SK-N-MC (cell line): ENCODE results near the gene GPR176.

Experiments used
- DNase-seq: peaks from one replicate; pipeline ENCODE4 v3.0.0-alpha.2; 2011; ENCODE audit warnings: low read depth, low spot score
- H3K27ac ChIP-seq: fragments of 200-600 bp; sonication (generic); 2 replicates; pipeline ENCODE4 v1.5.1; 2016; ENCODE audit warnings: mixed run types
- H3K36me3 ChIP-seq: fragments of 200-600 bp; sonication (generic); 2 replicates; pipeline ENCODE4 v1.6.1; 2017; ENCODE audit warnings: antibody characterized with exemption, low read length, mixed read lengths; ENCODE audit not compliant: insufficient read depth
- H3K4me3 ChIP-seq: fragments of 200-600 bp; sonication (generic); 2 replicates; pipeline ENCODE4 v1.5.1; 2016
- H3K9ac ChIP-seq: fragments of 200-600 bp; sonication (generic); 2 replicates; pipeline ENCODE4 v1.8.0; 2017; ENCODE audit warnings: mixed run types, mixed read lengths; ENCODE audit not compliant: insufficient read length
- H3K9me3 ChIP-seq: fragments of 200-600 bp; sonication (generic); 2 replicates; pipeline ENCODE4 v1.6.1; 2017; ENCODE audit warnings: low read depth, mild to moderate bottlenecking, antibody characterized with exemption, low read length, moderate library complexity, mixed read lengths
- EZH2 ChIP-seq: fragments of 200-600 bp; sonication (generic); IDR thresholded peaks from one replicate; pipeline ENCODE4 v1.6.1; 2017; ENCODE audit warnings: antibody characterized with exemption
- FOXP2 ChIP-seq: optimal IDR thresholded peaks from 2 replicates; pipeline ENCODE3; 2011; ENCODE audit warnings: mild to moderate bottlenecking, moderate library complexity; ENCODE audit not compliant: insufficient read depth; ENCODE audit errors: extremely low read length, control extremely low read depth
- POLR2AphosphoS5 ChIP-seq: IDR thresholded peaks from 2 replicates; pipeline ENCODE4 v1.6.1; 2012; ENCODE audit warnings: mild to moderate bottlenecking, low read depth, low read length, borderline replicate concordance

Gene GPR176

DNA sequence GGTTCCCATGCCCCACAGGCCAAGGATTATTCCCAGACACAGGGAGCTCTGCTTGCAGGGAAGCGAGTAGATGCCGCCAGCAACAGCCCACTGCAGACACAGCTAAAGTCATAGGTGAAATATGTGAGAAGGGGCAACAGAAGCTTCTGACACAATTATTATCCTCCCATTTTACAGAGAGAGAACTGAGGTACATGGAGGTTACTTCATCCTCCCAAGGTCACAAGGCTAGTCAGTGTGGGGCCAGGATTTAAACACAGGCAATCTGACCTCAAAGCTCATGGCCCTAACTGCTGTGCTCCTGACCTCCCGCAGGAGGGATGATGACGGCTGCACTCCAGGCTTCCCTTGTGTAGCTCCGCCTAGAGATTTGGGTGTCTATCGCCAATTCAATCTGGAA, 121.7 kb downstream of the GPR176 start:
- no peak for DNase-seq
- Histone ChIP-seq H3K36me3 (no peaks in the 10 kb centered on the region), H3K9ac (no peak overlapping the region), H3K9me3 (no peaks in the 10 kb centered on the region), H3K27ac (no peak overlapping the region), H3K4me3 (no peak overlapping the region)
- TF ChIP-seq POLR2AphosphoS5 (no peak), EZH2 (no peak), FOXP2 (no peak)

DNA sequence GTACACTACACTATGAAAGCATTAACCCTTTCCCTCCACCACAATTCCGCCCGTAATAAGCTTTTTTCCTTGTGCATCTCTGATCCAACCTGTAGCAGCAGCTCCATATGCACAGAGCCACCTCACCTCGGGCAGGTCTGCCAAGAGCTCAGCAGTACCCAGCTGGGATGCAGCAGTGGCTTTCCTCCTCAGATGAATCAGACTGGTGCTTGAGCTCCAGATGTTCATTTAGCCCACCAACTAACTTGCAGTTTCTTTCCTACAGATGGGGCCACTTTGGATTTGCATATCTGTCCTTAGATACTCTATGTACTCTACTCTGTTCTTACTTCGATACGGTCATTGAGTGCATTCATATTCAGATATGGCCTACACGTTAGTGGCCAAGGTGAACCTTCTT, 122.7 kb downstream of the GPR176 start:
- Histone ChIP-seq H3K36me3 (no peaks in the 10 kb centered on the region), H3K9ac (no peak overlapping the region), H3K4me3 (no peak overlapping the region), H3K9me3 (no peaks in the 10 kb centered on the region), H3K27ac (no peak overlapping the region)
- DNase-seq, result no peak
- TF ChIP-seq POLR2AphosphoS5, result no peak
- no peak for TF ChIP-seq FOXP2
- TF ChIP-seq EZH2, result no peak

DNA sequence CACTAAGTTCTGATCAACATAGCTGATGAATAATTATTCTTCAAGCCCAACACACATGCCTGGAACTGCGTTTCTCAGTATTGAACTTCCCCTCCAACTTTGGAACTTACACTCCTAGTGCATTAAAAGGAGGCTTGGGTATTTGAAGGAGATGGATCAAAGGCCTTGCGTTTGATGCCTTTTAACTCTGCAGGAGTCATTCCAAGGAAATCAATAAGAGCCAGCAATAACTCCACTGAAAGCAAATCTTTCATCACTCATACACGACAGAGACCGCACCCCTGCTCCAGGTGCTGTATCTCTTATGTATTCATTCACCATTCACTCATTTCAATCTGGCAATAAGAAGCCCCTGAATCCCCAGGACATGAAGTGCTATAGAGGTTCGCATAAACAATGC, 123.5 kb downstream of the GPR176 start:
- DNase-seq, result no peak

DNA sequence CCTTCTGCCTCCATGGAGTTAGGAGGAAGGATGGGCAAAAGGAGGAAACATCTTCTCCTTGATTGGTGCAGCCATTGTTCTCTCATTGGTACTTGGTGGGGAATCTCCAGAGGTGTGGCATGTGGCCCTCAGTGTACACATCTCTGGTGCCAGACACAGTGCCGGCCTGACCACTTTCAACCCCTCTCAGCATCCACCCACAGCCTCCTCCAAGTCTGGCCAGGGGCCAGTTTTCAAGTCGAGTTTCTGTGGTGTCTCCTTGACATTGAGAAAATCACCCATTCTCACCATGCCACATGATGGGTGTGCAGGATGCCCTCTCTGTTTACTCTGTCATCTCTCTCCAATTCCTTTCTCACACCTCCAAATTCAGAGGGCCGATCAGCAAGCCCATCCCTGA, 124.6 kb downstream of the GPR176 start:
- H3K27ac ChIP-seq, result no peak overlapping the region
- H3K9me3 ChIP-seq, result no peaks in the 10 kb centered on the region
- no peak for DNase-seq
- TF ChIP-seq POLR2AphosphoS5 (no peak), EZH2 (no peak), FOXP2 (no peak)
- no peak overlapping the region for H3K9ac ChIP-seq
- H3K4me3 ChIP-seq, result no peak overlapping the region
- H3K36me3 ChIP-seq, result no peaks in the 10 kb centered on the region

More for the DNA sequence above, 123.5 kb downstream of the GPR176 start:
- Histone ChIP-seq H3K9ac (no peak overlapping the region), H3K4me3 (no peak overlapping the region), H3K27ac (no peak overlapping the region), H3K36me3 (no peaks in the 10 kb centered on the region), H3K9me3 (no peaks in the 10 kb centered on the region)
- TF ChIP-seq EZH2 (no peak), POLR2AphosphoS5 (no peak), FOXP2 (no peak)

DNA sequence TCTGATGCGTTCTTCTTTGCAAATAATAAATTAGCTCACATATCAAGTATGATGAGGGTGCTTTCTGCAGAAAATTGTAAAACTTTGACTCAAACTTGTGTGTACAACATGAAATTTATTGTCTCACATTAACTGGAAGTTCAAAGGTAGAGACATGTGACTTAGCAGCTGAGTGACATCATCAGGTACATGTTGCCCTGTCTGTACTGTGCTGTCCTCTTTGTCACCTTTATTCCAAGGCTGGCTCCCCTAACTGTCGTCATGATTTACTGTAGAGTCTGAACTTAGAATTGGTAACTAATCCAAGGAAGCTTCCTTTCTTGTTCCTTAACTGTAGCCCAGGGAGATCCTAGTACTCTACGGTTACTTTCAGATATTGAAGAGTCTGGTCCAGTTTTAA, 125.1 kb downstream of the GPR176 start:
- Histone ChIP-seq H3K9me3 (no peaks in the 10 kb centered on the region), H3K27ac (no peak overlapping the region), H3K9ac (no peak overlapping the region), H3K4me3 (no peak overlapping the region), H3K36me3 (no peaks in the 10 kb centered on the region)
- TF ChIP-seq FOXP2, result no peak
- TF ChIP-seq EZH2, result no peak
- TF ChIP-seq POLR2AphosphoS5, result no peak
- no peak for DNase-seq

DNA sequence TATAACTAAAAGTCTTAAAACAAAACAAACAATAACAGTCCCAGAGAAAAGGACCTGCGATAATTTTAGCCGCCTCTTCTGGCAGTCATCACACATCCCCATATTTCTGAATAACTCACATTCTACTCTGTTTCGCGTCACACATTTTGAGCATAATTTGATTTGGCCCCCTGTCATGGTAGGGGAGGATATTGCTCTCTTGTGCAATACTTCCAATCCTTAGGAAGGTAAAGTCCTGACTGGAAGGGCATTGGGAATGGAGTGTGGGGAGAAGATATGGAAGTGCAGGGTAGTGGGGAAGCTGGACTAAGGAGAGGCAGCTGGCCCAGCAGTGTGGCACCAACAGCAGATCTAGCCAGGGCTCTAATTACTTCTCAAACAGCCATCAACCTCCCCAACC, 126.1 kb downstream of the GPR176 start:
- H3K27ac ChIP-seq, result no peak overlapping the region
- no peak for TF ChIP-seq EZH2
- TF ChIP-seq POLR2AphosphoS5, result no peak
- no peak for TF ChIP-seq FOXP2
- DNase-seq, result no peak

DNA sequence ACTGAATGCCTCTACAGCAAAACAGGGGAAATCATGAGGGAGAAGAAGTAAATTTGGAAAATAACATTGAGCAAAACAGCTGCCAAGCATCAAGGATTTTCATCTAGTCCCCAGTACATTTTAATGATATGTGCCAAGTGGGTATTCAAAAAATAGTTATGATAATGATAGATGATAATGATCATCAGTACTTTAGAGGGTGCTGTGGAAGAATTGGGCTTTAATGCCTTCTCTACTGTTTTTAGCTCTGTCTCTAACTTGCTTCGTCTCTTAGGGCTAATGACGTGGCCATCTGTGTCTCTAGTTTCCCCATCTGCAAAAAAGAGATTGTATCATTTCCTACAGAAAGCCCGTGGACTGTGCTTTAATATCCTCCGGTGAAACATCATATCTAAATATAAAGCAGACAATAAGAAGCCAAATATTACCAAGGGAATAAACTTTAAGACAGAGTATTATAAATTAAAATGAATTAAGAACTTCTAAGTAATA, 127.2 kb downstream of the GPR176 start:
- TF ChIP-seq FOXP2 (no peak), EZH2 (no peak), POLR2AphosphoS5 (no peak)
- DNase-seq, result no peak
- H3K36me3 ChIP-seq, result no peaks in the 10 kb centered on the region
- H3K27ac ChIP-seq, result no peak overlapping the region
- no peaks in the 10 kb centered on the region for H3K9me3 ChIP-seq
- no peak overlapping the region for H3K9ac ChIP-seq
- no peak overlapping the region for H3K4me3 ChIP-seq

More for the DNA sequence above, 126.1 kb downstream of the GPR176 start:
- H3K9ac ChIP-seq, result no peak overlapping the region
- no peaks in the 10 kb centered on the region for H3K36me3 ChIP-seq
- H3K9me3 ChIP-seq, result no peaks in the 10 kb centered on the region
- H3K4me3 ChIP-seq, result no peak overlapping the region

DNA sequence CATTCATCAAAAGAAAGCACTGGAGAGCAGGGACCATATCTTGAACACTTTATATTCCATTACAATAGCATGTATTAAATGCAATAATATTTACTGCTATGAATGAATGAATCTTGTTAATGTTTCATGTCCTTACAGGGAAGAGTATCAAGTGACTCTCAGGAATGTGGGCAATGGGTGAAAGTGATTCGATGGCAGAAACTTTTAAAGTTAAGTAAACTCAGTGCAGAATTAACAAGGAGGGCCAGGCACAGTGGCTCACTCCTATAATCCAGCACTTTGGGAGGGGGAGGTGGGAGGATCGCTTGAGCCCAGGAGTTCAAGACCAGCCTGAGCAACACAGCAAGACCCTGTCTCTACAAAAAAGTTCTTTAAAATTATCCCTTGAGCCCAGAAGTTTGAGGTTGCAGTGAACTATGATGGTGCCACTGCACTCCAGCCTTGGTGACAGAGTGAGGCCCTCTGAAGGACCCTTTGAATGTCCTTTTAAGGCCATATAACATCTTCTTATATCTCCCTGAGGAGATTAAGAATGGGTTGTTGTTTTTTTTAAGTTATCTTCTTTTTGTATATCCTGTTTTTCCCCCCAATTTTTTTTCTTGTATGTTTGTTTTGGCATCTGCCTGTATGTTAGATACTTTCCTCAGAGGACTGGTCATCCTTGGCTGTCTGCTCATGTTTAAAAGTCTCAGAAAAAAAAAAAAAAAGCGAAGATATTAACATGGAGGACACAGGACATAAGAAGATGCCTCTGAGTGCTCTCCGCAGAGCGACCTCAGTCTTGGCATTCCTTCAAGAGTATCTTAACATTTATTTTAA, 127.8 kb downstream of the GPR176 start:
- Histone ChIP-seq H3K4me3 (no peak overlapping the region), H3K9ac (no peak overlapping the region), H3K9me3 (no peaks in the 10 kb centered on the region), H3K36me3 (no peaks in the 10 kb centered on the region), H3K27ac (no peak overlapping the region)
- no peak for TF ChIP-seq EZH2
- no peak for TF ChIP-seq FOXP2
- TF ChIP-seq POLR2AphosphoS5, result no peak
- no peak for DNase-seq

DNA sequence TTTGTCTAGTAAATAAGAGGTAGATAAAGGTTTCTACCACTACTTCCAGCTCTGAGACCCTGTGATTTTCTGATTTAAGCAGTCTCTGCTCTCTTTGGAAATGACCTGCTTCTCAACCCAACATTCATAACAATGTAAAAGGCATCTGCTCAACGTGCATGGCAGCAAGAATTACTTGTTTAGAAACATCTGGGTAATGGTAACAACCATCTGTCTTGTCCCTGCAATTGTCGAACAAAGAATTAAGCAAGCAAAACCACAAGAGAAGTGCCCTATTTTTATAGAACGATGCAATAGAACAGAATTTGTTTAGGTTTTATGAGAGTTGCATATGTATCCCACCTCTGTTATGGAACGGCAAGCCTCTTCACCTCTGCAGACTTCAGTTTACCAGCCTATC, 130.3 kb downstream of the GPR176 start:
- H3K4me3 ChIP-seq, result no peak overlapping the region
- H3K9me3 ChIP-seq, result no peaks in the 10 kb centered on the region
- TF ChIP-seq POLR2AphosphoS5 (no peak), FOXP2 (no peak), EZH2 (no peak)
- no peak for DNase-seq
- peak overlapping the region; percentile 22; the same call in 1 of the 2 replicates for H3K27ac ChIP-seq
- H3K36me3 ChIP-seq, result no peaks in the 10 kb centered on the region
- no peak overlapping the region for H3K9ac ChIP-seq
